HEK293T (cell line): ENCODE data around the gene IL11.

Experiments used
- ARNT ChIP-seq: fragments of 450-650 bp; IDR thresholded peaks from 2 replicates; pipeline ENCODE4 v1.6.1; 2017; ENCODE audit warnings: mild to moderate bottlenecking
- BHLHE40 ChIP-seq: fragments of 450-650 bp; IDR thresholded peaks from 2 replicates; pipeline ENCODE4 v1.6.1; 2016; ENCODE audit warnings: mild to moderate bottlenecking, moderate library complexity, borderline replicate concordance
- ELF4 ChIP-seq: fragments of 450-650 bp; IDR thresholded peaks from 2 replicates; pipeline ENCODE4 v1.6.1; 2017; ENCODE audit warnings: antibody characterized with exemption
- FOXA1 ChIP-seq: fragments of 450-650 bp; IDR thresholded peaks from 2 replicates; pipeline ENCODE4 v1.6.1; 2016; ENCODE audit warnings: mild to moderate bottlenecking
- FOXK2 ChIP-seq: fragments of 450-650 bp; IDR thresholded peaks from 2 replicates; pipeline ENCODE4 v1.6.1; 2016; ENCODE audit warnings: mild to moderate bottlenecking
- FOXM1 ChIP-seq: fragments of 450-650 bp; IDR thresholded peaks from 2 replicates; pipeline ENCODE4 v1.6.1; 2017; ENCODE audit warnings: mild to moderate bottlenecking, borderline replicate concordance
- L3MBTL2 ChIP-seq: fragments of 450-650 bp; conservative IDR thresholded peaks from 2 replicates; pipeline ENCODE4 v1.6.1; 2016; ENCODE audit warnings: mild to moderate bottlenecking
- LEF1 ChIP-seq: fragments of 450-650 bp; IDR thresholded peaks from 2 replicates; pipeline ENCODE4 v1.6.1; 2017; ENCODE audit warnings: mild to moderate bottlenecking, borderline replicate concordance
- NFRKB ChIP-seq: fragments of 450-650 bp; IDR thresholded peaks from 2 replicates; pipeline ENCODE4 v1.6.1; 2016; ENCODE audit warnings: mild to moderate bottlenecking, moderate library complexity
- PKNOX1 ChIP-seq: fragments of 450-650 bp; IDR thresholded peaks from 2 replicates; pipeline ENCODE4 v1.6.1; 2016
- SP1 ChIP-seq: fragments of 450-650 bp; IDR thresholded peaks from 2 replicates; pipeline ENCODE4 v1.6.1; 2017
- SUZ12 ChIP-seq: fragments of 450-650 bp; IDR thresholded peaks from 2 replicates; pipeline ENCODE4 v1.6.1; 2016; ENCODE audit warnings: mild to moderate bottlenecking
- TARDBP ChIP-seq: fragments of 450-650 bp; IDR thresholded peaks from 2 replicates; pipeline ENCODE4 v1.6.1; 2016
- ZNF384 ChIP-seq: fragments of 450-650 bp; IDR thresholded peaks from 2 replicates; pipeline ENCODE4 v1.6.1; 2016

- no peak for TF ChIP-seq FOXA1
- TF ChIP-seq TARDBP = no peak
- TF ChIP-seq FOXK2 = no peak
- no peak for TF ChIP-seq ELF4
- no peak for TF ChIP-seq SP1
- no peak for TF ChIP-seq FOXM1
- no peak for TF ChIP-seq ZNF384
- TF ChIP-seq L3MBTL2 = no peak
- TF ChIP-seq ARNT = no peak
- TF ChIP-seq LEF1 = no peak
- TF ChIP-seq BHLHE40 = no peak
- TF ChIP-seq SUZ12 = no peak
- TF ChIP-seq PKNOX1 = no peak
- no peak for TF ChIP-seq NFRKB
These were observed 11.8 kb upstream of the IL11 start for GRCh38 chr19:55382013-55382412.
